ENCODE measurements around the gene GALNTL6. TPM values are rescaled to one million over a fixed set of nuclear protein-coding genes. Genes with fewer than 3 reads are reported as not detected.

The GALNTL6 gene
- total and polyA plus RNA-seq, 2 donors (not counting 1 experiment from before 2014, with no cell fraction given), result 0.99 to 1.1 TPM

DNA sequence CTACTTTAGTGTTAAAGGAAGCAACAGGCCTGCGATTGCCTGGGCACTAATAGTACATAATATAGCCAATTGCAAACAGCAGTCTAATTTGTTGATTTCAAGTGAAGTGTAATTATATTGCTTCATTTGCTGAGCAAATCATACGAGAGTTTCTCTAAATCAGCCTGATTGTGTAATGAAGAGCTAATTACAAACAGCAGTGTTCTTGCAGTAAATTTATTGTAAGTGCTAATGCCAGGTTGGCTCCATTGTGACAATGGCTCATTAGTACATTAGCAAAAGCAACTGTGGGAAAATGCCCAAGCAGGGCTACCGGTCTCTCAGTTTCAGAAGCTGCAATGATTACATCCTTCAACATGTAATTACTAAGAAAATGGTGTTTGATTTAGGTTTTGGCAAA lies 591.5 kb downstream of the GALNTL6 start:
- Histone ChIP-seq H3K27me3 (replicated peaks in 1 of 4; ENCODE audit: control extremely low read depth in 1 of 4, control insufficient read depth in 3 of 4, insufficient read depth in 4 of 4, low read length in 3 of 4) (no peaks in the 10 kb centered on the region), H3K4me3 (ENCODE audit: control extremely low read depth in 1 of 5, extremely low read depth in 1 of 5, insufficient read depth in 1 of 5, low read depth in 2 of 5, low read length in 4 of 5) (no peak overlapping the region), H3K9me3 (ENCODE audit: control extremely low read depth in 1 of 3, control insufficient read depth in 2 of 3, insufficient read depth in 1 of 3, low read length in 2 of 3) (no peaks in the 10 kb centered on the region), H4K20me1 (ENCODE audit: control insufficient read depth, insufficient read depth, low read length, poor library complexity, severe bottlenecking) (no peaks in the 10 kb centered on the region), H3K4me1 (ENCODE audit: control insufficient read depth in 2 of 2, insufficient read depth in 2 of 2, low read length in 2 of 2) (no peaks in the 10 kb centered on the region), H2AFZ (ENCODE audit: insufficient read depth, low read depth, low read length, poor library complexity, severe bottlenecking) (no peak overlapping the region), H3K4me2 (replicated peaks; ENCODE audit: low read depth, low read length, poor library complexity, severe bottlenecking) (no peak overlapping the region), H3K9ac (ENCODE audit: low read length) (no peak overlapping the region), H3K27ac (ENCODE audit: low read length in 2 of 2) (no peak overlapping the region), H3K36me3 (replicated peaks in 1 of 2; ENCODE audit: control extremely low read depth in 1 of 2, control insufficient read depth in 1 of 2, extremely low read depth in 1 of 2, insufficient read depth in 2 of 2, low read length in 1 of 2) (no peaks in the 10 kb centered on the region), H3K79me2 (ENCODE audit: control insufficient read depth, insufficient read depth, low read length) (no peaks in the 10 kb centered on the region)
- Mint-ChIP-seq H3K4me3 (no peak overlapping the region), H3K4me1 (no peaks in the 10 kb centered on the region), H3K27ac (no peak overlapping the region), H3K27me3 (no peaks in the 10 kb centered on the region), H3K9me3 (ENCODE audit: insufficient read depth) (no peaks in the 10 kb centered on the region)
- DNase-seq (no peak), ATAC-seq (ENCODE audit: low read depth) (no peak)
- ChIA-PET CTCF (no interaction called here), POLR2A (no interaction called here)
- intact Hi-C loops (cut with micrococcal nuclease), result no loop called here
- TF ChIP-seq, protein P1, sequence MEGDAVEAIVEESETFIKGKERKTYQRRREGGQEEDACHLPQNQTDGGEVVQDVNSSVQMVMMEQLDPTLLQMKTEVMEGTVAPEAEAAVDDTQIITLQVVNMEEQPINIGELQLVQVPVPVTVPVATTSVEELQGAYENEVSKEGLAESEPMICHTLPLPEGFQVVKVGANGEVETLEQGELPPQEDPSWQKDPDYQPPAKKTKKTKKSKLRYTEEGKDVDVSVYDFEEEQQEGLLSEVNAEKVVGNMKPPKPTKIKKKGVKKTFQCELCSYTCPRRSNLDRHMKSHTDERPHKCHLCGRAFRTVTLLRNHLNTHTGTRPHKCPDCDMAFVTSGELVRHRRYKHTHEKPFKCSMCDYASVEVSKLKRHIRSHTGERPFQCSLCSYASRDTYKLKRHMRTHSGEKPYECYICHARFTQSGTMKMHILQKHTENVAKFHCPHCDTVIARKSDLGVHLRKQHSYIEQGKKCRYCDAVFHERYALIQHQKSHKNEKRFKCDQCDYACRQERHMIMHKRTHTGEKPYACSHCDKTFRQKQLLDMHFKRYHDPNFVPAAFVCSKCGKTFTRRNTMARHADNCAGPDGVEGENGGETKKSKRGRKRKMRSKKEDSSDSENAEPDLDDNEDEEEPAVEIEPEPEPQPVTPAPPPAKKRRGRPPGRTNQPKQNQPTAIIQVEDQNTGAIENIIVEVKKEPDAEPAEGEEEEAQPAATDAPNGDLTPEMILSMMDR (IDR thresholded peaks at IDR 0.05), result no peak
- TF ChIP-seq EZH2 (IDR thresholded peaks at IDR 0.05; ENCODE audit: borderline replicate concordance, insufficient read depth, low read depth, low read length, poor library complexity, severe bottlenecking), result no peak
- WGBS (ENCODE audit: insufficient coverage), result 50% methylated on average over 1 of the region's 3 CpGs

GRCh38 chr4:172410363-172410762 lies 597.2 kb downstream of the GALNTL6 start:
- Mint-ChIP-seq H3K9me3 (ENCODE audit: insufficient read depth) (no peaks in the 10 kb centered on the region), H3K4me3 (no peak overlapping the region), H3K4me1 (no peaks in the 10 kb centered on the region), H3K27me3 (no peaks in the 10 kb centered on the region), H3K27ac (no peak overlapping the region)
- CTCF ChIA-PET, result no interaction called here
- POLR2A ChIA-PET, result no interaction called here
- Histone ChIP-seq H4K20me1 (ENCODE audit: control insufficient read depth, insufficient read depth, low read length, poor library complexity, severe bottlenecking) (no peaks in the 10 kb centered on the region), H2AFZ (ENCODE audit: insufficient read depth, low read depth, low read length, poor library complexity, severe bottlenecking) (no peak overlapping the region), H3K4me3 (ENCODE audit: control extremely low read depth in 1 of 5, extremely low read depth in 1 of 5, insufficient read depth in 1 of 5, low read depth in 2 of 5, low read length in 4 of 5) (no peak overlapping the region), H3K4me2 (replicated peaks; ENCODE audit: low read depth, low read length, poor library complexity, severe bottlenecking) (no peak overlapping the region), H3K79me2 (ENCODE audit: control insufficient read depth, insufficient read depth, low read length) (no peaks in the 10 kb centered on the region), H3K9me3 (ENCODE audit: control extremely low read depth in 1 of 3, control insufficient read depth in 2 of 3, insufficient read depth in 1 of 3, low read length in 2 of 3) (no peaks in the 10 kb centered on the region), H3K9ac (ENCODE audit: low read length) (no peak overlapping the region), H3K36me3 (replicated peaks in 1 of 2; ENCODE audit: control extremely low read depth in 1 of 2, control insufficient read depth in 1 of 2, extremely low read depth in 1 of 2, insufficient read depth in 2 of 2, low read length in 1 of 2) (no peaks in the 10 kb centered on the region), H3K27me3 (replicated peaks in 1 of 4; ENCODE audit: control extremely low read depth in 1 of 4, control insufficient read depth in 3 of 4, insufficient read depth in 4 of 4, low read length in 3 of 4) (no peaks in the 10 kb centered on the region), H3K4me1 (ENCODE audit: control insufficient read depth in 2 of 2, insufficient read depth in 2 of 2, low read length in 2 of 2) (no peaks in the 10 kb centered on the region), H3K27ac (ENCODE audit: low read length in 2 of 2) (no peak overlapping the region)
- intact Hi-C loops (cut with micrococcal nuclease), result no loop called here
- no peak for ATAC-seq (ENCODE audit: low read depth)
- TF ChIP-seq, protein P1 (IDR thresholded peaks at IDR 0.05), result no peak
- no peak for TF ChIP-seq EZH2 (IDR thresholded peaks at IDR 0.05; ENCODE audit: borderline replicate concordance, insufficient read depth, low read depth, low read length, poor library complexity, severe bottlenecking)
- no peak for DNase-seq
- WGBS (ENCODE audit: insufficient coverage), result no CpG with 5 or more reads among the region's 1 CpG
